Ramos (cell line): ENCODE measurements around the gene PRPF38A.
"Not testable (repeated sequence)": the region's sequence is repeated elsewhere in the genome, so short reads cannot be mapped to it uniquely, and the experiment has no call there.

Experiments used
- in situ Hi-C: fragments of 300-500 bp; cut with MboI; formaldehyde crosslinking; loops from one replicate; pipeline ENCODE4 v1.14.3; 2022; ENCODE audit warnings: low sequenced_read_pairs; ENCODE audit not compliant: unreplicated experiment

PRPF38A gene

GRCh38 chr1:52404116-52404974 is at the start of gene PRPF38A, which contains the start of gene ORC1:
Gene PRPF38A (plus strand): TSS chr1:52404602. CDS start chr1:52404750, 148 bp downstream.
Gene ORC1 (minus strand): TSS chr1:52404423. CDS start chr1:52402223, 2,200 bp downstream.
- in situ Hi-C loops: loop anchor here (25.0 kb wide), 1 partner anchor 258 kb away; no protein-coding TSS in a partner anchor

- in situ Hi-C loops: no loop called here
These were observed 49.0 kb upstream of the PRPF38A start for GRCh38 chr1:52355436-52355835.

GRCh38 chr1:52355847-52356505 is 48.4 kb upstream of the PRPF38A start:
- in situ Hi-C loops: no loop called here

- in situ Hi-C loops: no loop called here
These were observed 47.5 kb upstream of the PRPF38A start for GRCh38 chr1:52356818-52357355.

- in situ Hi-C loops: no loop called here
These were observed 47.0 kb upstream of the PRPF38A start for GRCh38 chr1:52357397-52357796.

GRCh38 chr1:52358851-52359497 is 45.4 kb upstream of the PRPF38A start:
- in situ Hi-C loops: no loop called here

GRCh38 chr1:52359676-52360594 is 44.5 kb upstream of the PRPF38A start:
- in situ Hi-C loops: no loop called here

- in situ Hi-C loops: no loop called here
These were observed 43.8 kb upstream of the PRPF38A start for GRCh38 chr1:52360595-52360968.

- in situ Hi-C loops: no loop called here
These were observed 40.1 kb upstream of the PRPF38A start for GRCh38 chr1:52364235-52364839.

- in situ Hi-C loops: no loop called here
These were observed 39.2 kb upstream of the PRPF38A start for GRCh38 chr1:52365071-52365745.

GRCh38 chr1:52365746-52366516 is 38.5 kb upstream of the PRPF38A start, which contains the start of gene CC2D1B:
Gene CC2D1B (minus strand): TSS chr1:52366205. CDS start chr1:52364620, 1,585 bp downstream.
- in situ Hi-C loops: no loop called here

GRCh38 chr1:52366517-52366827 is 37.9 kb upstream of the PRPF38A start:
- in situ Hi-C loops: no loop called here

GRCh38 chr1:52367272-52367671 is 37.1 kb upstream of the PRPF38A start:
- in situ Hi-C loops: no loop called here

- in situ Hi-C loops: no loop called here
These were observed 35.8 kb upstream of the PRPF38A start for GRCh38 chr1:52368383-52369172.

- in situ Hi-C loops: not testable (repeated sequence)
These were observed 34.6 kb upstream of the PRPF38A start for GRCh38 chr1:52369851-52370250.

GRCh38 chr1:52385376-52385775 is 19.0 kb upstream of the PRPF38A start:
- in situ Hi-C loops: no loop called here

GRCh38 chr1:52386458-52386857 is 17.9 kb upstream of the PRPF38A start:
- in situ Hi-C loops: no loop called here
